GM19025 (cell line): ENCODE measurements around the gene CCDC60.

Source experiments
- ATAC-seq: cut with Tn5 transposase; IDR thresholded peaks from one replicate; pipeline ENCODE4 v1.9.1; 2021; ENCODE audit warnings: mild to moderate bottlenecking, low read depth, moderate library complexity; ENCODE audit not compliant: unreplicated experiment

CCDC60 gene

DNA sequence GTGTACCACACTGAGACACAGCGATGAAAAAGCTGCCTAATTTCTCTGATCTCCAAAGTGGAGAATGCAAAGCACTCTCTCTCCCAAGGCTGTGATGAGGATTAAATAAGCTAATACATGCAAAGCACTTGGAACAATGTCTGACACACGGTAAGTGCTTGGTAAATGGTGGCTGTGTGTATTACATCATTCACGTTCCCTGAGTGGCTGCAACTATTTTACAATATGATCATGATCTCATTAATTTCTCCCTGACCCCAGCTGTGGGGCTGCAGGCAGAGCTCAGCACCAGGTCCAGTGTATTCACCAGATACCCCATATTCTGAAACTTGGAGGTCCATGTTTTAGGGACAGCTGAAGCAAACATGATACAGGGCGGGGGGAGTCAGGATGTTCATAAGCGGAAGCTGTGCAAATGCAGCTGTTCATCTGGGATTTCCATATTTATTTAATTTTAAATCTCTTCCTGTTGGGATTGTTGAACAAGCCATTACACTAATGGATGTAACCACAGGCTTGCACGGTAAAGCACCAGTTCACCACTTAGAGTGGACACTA lies 106.4 kb downstream of the CCDC60 start:
- no peak for ATAC-seq

DNA sequence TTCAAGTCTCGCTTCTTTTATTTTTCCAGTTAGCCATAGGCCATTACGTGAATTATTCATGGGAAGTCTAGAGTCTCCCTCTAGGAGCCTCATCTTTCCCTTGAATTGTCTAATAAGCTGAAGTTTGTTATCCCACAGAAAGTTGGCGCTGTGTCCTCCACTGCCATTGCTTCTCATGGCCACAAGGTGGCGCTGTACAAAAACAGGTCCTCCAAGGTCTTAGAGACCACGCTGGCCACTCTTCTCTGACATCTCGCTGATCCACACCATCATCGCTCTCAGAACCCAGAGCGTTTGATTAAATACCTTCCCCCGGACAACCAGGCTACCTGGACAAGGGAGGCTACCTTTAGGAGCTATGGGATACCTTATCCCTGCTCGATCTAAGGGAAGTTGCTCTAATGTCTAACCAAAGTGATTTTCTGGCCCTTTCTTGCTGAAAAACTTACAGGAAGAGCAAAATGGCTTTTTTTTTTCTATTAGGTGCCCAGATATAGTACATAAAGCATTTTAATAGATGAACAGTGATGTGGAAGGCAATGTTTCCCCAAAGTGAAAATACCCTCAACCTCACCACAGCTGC lies 110.0 kb downstream of the CCDC60 start:
- no peak for ATAC-seq

DNA sequence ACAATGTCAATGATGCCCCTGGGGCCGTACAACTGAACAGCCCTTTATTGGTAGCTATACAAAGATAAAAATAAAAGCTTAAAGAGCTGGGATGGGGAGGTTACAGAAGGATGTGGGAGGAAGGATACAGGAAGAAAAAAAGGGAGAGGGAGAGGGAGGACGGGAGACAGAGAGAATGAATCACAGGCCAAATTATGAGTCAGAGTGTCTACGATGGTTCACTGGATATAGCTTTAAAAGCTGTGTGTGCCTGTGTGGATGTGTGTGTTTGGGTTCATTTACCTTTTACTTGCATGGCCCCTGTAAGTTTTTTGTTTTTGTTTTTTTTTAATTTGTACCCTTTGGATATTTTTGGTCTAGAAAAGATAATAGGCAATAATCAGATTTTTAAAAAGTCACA lies 111.9 kb downstream of the CCDC60 start:
- ATAC-seq: no peak

DNA sequence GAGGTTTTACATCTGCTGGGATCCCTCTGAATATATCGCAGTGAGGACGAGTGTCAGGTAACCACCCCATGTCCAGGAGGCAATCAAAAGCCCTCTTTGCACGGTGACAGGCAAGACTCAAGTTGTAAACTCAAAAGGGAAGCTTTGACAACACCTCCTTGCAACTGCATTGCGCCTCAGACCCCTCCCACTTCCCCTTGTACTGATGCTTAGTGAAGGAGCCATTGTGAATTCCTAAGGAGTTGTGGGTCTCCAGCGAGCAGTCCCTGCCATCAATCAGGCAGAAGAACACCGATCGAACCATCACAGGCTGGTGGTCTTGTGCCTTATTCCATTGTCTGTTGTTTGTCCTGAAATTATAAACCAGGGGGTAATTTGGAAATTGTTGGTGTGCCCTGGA lies 112.6 kb downstream of the CCDC60 start:
- ATAC-seq: no peak

DNA sequence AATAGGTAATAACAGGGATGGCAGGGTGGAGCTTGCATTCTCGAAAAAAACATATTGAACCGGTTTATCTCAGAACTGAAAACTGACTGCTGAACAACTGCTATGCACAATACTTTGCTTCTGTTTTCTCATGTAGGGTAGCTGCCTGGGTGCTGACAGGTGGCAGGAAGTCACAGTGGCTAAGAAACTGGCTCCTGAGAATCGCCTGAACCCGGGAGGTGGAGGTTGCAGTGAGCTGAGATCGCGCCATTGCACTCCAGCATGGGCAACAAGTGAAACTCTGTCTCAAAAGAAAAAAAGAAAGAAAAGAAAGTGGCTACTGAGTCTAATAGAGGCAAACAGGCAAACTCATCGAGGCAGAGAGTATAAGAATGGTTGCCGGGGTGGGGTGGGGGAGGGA lies 113.1 kb downstream of the CCDC60 start:
- no peak for ATAC-seq

DNA sequence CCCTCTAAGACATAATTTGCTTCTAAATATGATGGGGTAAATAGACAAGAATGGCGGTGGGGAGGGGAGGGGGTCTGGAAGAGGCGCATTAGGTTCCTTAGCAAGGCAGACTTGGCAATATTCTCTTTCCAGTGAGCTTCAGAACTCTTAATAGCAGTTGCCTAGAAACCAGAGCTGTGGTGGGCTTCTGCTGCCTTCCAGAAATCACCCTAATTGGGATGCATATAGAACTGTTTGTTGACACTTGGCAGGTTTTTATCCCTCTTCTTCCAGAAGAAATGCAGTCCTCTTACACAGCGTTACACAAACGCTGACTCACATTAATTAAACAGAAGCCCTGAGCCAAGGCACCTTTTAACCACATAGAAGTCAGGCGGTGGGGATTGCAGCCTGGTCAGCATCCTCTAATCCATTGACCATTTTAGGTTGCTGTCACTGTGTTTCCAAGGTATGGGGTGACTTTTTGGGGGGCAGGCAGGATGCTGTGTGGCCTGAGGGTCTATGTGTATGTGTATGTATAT lies 114.1 kb downstream of the CCDC60 start:
- ATAC-seq: no peak

DNA sequence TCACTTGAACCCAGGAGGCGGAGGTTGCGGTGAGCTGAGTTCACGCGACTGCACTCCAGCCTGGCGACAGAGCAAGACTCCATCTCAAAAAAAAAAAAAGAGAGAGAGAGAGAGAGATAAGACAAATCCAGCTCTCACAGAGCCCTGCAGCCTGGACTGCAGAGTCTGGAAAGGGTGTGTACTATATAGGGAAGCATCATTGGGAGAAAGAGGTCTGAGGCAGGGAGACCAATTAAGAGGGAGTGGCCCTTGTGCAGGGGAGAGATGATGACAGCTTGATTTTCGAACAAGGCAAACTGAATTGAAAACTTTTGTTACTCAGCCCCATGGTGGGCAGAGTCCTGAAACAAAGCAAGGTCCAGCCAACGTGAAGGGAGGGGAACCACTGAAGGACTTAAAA lies 116.2 kb downstream of the CCDC60 start:
- ATAC-seq: no peak

DNA sequence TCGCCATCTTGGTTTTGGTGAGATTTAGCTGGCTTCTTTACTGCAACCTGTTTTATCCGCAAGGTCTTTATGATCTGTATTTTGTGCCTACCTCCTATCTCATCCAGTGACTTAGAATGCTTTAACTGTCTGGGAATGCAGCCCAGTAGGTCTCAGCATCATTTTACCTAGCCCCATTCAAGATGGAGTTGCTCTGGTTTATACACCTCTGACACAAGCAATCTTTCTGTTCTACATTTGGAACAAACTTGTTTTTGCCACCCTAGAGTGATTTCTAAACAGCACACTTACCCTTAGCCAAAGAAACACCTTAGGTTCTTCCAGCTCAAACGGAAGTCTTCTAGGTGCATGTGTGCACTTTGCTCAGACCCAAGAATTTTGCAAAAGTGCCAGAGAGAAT lies 122.3 kb downstream of the CCDC60 start:
- no peak for ATAC-seq

DNA sequence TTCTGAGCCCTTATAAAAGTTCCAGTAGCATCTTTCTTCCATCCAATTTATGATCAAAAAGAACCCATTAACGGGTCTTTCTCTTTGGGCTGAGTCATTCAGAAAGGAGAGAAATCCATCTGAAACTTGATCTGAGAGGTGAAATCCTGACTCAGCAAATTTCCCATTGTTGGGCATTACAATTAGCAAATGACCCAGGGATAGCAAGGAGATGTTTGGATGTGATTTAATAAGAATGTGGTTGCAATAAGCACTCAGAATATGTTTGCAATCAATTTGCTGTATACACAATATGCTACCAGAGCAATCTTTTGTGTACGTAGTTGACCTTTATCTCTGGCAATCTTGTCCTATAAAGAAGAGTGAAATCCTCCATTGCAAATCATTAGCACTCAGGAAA lies 122.7 kb downstream of the CCDC60 start:
- ATAC-seq: no peak

DNA sequence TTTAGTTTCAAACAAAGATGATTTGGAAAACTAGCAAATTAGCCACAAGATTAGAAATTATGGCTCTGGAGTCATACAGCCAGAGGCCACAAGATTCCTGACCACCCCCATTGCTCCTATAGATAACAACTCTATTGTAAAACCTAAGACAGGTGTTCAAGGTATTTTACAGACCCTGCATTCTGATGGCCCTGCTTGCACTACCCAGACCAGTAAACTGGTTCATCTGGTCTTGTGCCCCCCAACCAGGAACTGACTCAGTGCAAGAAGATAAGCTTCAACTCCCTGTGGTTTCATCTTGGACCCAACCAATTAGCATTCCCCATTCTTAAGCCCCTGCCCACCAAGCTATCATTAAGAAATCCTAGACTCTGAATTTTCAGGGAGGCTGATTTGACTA lies 125.0 kb downstream of the CCDC60 start:
- no peak for ATAC-seq

DNA sequence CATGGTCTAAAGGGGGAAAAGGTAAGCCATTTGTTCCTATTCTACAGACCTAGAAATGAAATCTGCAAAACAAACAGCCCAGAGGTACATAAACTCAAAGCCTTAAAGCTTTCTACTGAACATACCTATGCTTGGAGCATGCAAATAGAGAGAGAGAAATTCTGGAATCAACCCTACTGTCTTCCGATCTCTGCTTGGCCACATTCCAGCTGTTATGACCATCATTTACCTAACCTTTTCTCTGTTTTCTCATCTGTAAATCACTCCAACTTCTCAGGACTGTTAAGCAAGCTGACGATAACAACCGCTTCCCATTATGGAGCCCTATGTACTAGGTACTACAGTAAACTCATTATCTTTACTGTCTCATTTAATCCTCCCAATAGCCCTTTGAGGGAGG lies 126.3 kb downstream of the CCDC60 start:
- ATAC-seq: no peak

DNA sequence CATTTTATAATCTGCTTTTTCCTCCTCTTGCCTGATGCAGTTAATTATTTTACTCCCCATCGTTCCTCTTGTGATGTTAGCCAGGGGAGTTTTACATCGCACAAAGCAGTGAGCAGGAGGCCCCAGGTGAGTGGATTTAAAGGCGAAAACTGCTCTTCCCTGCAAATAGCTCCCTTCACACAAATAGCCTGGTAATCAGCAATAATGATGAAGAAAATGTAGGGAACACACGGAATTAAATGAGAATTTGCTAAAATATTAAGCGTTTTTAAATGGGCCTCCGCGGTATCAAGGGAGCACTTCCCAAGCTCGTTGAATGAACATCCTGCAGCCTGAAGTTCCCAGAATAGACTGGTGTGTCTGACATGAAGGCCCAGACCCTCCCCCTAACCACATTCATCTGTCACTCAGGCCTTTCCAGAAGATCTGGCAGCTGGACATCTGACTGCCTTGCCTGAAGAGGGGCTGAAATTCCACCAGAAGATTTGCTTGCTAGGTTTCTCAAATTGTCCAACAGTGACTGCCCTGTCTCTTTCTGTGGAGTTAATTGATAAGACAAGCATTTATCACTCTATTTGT lies 127.2 kb downstream of the CCDC60 start:
- no peak for ATAC-seq

DNA sequence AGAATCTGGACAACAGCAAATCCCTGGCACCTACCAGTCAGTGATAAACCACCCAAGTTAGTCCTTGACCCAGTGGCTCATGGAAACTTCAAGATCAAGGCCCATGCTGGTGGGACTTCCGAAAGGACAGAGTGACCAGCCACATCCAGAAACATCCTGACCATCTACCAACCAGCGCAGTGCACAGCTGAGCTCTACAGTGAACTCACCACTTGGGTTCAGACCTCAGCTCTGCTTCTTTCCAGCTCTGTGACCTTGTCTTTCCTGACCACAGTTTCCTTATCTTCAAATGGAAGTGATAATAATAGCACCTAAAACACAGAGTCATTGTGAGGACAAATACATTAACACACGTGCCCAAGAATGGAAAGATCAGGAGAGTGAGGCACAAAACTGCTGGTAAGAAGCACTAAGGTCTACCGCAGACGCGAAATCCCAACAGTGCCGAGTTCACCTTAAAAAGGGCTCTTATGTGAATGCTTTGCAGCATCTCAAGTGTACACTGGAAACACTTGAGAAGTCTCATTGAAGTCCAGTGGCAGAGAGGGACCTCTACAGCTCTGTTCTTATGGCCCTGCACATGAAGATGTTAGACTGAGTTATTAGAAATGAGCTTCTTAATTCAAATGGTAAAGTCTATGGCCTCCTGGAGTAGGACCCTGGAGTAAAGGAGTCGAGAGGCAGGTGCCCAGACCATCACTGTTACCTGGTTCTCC lies 128.8 kb downstream of the CCDC60 start:
- no peak for ATAC-seq

DNA sequence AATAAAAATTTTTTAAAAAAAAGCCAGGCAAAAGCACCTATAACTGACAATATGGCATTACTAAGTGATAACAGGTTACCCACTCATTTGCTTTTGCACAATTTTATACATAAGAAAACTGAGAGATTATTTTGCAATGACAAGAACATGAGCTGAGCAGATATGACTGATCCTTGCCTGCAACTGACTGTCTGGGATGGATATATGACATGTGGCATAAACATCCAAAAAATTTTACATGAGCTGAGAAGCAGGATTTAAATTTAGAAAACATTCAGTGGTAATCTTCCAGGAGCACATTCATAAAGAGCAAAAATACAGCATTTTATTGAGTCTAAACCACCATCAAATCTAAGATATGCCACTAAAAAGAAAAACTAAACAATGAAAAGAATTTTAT lies 133.8 kb downstream of the CCDC60 start:
- ATAC-seq: no peak

DNA sequence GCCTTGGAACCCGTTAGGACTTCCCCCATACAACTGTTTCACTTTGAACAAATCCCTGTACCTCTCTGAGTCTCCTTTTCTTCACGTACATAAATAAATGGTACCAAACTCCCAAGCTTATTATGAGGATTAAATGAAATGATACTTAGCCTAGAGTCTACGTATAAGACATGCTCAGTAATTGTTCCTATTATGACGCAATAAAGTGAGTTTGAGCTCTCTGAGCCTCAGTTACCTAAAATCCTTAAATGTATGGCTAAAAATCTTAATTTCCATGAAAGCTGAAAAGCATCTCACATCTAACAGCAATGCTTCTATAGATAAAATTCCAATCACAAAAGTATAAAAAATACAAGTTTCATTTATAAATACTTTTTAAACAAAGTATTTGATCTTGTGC lies 141.1 kb downstream of the CCDC60 start:
- no peak for ATAC-seq

DNA sequence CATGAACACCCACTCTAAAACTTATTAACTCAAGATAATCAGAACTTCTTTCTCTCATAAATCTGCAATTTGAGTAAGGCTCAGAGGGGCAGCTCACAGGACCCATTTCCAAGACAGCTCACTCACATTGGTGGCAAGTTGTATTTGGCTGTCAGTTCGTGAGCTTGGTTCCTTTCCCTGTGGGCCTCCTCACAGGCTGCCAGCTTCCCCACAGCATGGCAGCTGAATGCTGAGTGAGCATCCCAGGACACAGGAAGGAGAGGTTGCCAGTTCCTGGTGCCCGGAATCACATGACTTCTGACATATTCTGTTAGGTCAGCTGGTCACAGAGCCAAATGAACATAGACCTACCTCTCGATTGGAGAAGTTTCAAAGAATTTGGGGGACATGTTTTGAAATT lies 142.4 kb downstream of the CCDC60 start:
- no peak for ATAC-seq

DNA sequence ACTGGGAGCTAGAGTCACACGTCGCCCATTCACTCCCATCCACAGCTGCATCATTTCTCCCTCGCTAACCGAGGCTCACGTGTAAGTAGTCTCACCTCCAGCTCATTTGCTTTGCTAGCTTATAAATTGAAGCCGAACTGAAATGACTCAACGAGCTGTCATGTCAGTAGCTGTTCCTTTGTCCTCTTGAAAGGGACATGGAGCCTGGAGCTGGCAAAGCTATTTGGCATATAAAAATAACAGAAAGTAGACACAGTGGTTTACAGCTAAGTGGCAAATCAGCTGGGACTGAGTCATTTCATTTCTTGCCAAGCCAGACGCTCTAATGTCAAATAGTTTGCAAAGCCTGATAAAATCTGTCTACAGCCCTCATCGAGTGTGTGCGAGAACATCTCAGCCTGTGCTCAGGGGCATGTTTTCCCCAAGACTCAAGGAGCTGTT lies 144.6 kb downstream of the CCDC60 start:
- ATAC-seq: no peak

DNA sequence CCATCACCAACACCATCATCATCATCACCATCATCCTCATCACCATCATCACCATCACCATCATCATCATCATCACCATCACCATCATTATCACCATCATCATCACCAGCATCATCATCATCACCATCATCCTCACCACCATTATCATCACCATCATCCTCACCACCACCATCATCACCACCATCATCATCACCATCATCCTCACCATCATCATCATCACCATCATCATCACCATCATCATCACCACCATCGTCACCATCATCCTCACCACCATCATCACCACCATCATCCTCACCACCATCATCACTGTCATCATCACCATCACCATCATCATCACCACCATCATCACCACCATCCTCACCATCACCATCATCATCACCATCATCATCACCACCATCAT lies 146.0 kb downstream of the CCDC60 start:
- ATAC-seq: no peak

DNA sequence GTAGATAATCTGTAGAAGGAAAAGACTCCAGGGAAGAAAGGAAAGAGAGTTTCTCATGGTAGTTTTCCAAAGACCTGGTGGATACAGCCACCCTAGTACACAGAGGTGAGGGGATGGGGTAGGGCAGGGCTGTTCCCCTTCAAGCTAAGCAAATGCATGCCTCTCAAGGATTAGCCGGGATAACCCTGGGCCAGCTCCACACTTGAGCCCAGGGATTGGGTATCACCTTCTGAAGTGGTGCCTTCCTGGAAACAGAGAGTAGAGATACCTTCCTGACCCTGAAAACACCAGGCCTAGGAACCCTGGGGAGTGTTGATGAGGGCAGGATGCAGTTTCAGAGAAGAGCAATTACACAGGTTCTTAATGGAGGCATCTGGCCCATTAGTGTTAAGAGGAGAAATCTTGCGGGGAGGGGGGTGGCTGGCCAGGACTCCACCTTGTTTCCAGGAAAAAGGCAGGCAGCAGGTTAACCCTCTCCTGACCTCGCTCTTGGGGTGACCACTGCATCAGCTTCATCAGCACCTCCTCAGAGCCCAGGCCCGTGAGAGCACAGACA lies 152.1 kb downstream of the CCDC60 start:
- no peak for ATAC-seq

DNA sequence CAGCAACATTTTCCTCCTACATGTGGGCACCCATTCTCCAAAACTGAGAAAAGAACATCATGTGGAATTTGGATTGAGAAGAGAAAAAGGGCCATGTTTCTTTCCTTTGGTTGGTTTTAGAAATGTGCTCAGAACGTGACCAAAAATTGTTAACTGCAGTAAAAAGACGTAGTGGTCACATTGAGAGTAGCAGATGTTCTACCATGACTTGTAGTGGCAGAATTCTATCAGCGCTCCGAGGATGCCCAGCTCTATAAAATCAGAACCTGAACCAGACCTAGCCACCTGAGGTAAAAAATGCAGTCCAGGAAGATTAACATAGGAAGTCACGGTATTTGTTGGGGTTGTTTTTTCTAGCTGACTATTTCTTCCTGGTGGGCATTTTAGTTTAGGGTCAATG lies 157.3 kb downstream of the CCDC60 start:
- no peak for ATAC-seq

DNA sequence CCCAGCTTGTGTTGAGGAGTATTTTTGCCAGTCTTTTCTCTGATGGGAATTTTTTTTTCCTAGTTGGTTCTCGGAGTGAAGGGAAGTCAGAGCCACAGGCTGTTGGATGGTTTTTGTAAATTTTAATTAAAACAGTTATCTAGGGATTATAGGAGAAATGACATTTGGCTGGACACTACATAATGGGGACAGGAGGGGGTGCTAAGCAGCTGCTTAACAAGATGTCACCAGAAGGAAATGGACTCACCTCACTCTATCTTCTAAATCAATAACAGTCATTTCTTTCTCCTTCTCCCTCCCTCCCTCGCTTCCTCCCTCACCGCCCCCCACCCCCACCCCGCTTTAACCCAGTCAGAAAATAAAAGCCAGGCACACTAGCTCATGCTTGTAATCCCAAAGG lies 165.7 kb downstream of the CCDC60 start:
- no peak for ATAC-seq
